GM18519 (cell line): Measurements from ENCODE around the gene LMF1.
"Not testable (repeated sequence)": the region's sequence is repeated elsewhere in the genome, so short reads cannot be mapped to it uniquely, and the experiment has no call there.

Experiments used
- ATAC-seq: cut with Tn5 transposase; IDR thresholded peaks from one replicate; pipeline ENCODE4 v1.9.1; 2021; ENCODE audit warnings: mild to moderate bottlenecking, moderate library complexity; ENCODE audit not compliant: unreplicated experiment, low FRiP score

LMF1 gene

DNA sequence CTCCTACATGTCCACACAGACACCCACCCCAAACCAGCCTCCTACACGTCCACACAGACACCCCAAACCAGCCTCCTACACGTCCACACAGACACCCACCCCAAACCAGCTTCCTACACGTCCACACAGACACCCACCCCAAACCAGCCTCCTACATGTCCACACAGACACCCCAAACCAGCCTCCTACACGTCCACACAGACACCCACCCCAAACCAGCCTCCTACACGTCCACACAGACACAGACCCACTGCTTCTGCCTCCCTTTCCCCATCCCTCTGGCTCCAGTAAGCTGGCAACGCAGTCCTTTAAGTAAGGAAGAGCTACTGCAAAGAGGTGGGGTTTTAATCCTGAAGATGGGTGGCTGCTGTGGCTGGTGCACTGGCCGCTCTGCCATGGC, 17.0 kb downstream of the LMF1 start:
- not testable (repeated sequence) for ATAC-seq

GRCh38 chr16:952321-952720, 18.5 kb downstream of the LMF1 start:
- no peak for ATAC-seq

DNA sequence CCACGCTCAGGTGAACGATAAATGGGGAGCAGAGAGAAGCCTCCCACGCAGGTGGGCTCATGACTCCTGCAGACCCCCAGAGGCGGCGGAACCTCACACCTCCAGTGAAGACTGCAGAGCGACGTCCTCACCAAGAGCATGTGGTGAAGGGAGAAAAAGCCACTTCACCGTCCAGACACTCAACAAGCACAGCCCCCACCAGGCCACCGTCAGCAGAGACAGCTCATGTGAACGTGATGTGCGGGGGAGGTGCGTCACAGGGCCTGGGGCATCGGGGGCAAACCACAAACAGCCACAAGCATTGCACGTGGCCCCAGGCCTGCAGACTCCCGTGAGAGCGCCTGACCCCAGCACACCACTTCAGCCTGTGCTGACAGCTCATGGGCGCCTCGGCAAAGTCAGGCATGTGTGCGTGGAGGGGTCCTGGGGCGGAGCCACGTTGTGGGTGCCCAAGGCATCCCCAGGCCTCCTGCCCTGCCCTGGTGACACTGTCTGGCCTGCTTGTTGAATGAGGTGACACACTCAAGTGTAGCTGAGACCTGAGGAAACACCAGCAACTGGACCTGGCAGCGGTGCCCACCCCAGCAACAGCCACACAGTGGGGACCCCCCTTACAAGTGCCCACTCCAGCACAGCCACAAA, 19.0 kb downstream of the LMF1 start:
- ATAC-seq, result no peak

GRCh38 chr16:950733-951573, 19.8 kb downstream of the LMF1 start:
- not testable (repeated sequence) for ATAC-seq

- ATAC-seq, result not testable (repeated sequence)
Measured at GRCh38 chr16:948767-949166, 22.0 kb downstream of the LMF1 start.

DNA sequence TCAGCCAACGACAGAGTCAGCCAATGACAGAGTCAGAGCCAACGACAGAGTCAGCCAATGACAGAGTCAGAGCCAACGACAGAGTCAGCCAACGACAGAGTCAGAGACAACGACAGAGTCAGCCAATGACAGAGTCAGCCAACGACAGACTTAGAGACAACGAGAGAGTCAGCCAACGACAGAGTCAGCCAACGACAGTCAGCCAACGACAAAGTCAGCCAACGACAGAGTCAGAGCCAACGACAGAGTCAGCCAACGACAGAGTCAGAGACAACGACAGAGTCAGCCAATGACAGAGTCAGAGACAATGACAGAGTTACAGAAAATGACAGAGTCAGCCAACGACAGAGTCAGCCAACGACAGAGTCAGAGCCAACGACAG, 22.9 kb downstream of the LMF1 start:
- ATAC-seq, result not testable (repeated sequence)

- ATAC-seq, result no peak
Measured at GRCh38 chr16:947255-947921, 23.4 kb downstream of the LMF1 start.

DNA sequence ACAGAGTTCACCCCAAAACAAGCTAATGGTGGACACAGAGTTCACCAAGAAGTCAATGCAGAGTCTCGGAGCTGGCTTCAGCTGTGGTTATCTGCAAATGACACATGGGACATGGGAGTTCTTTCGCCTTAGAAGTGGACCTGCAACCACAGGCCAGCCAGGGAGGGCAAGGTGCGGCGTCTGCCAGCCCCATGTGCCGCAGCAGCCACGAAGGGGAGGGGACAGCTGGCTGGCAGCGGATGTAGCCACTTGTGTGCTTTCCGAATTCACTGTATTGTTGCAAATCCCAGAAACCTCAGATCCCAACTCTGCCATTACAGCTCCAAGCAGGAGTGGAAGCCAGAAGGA, 24.8 kb downstream of the LMF1 start:
- no peak for ATAC-seq

DNA sequence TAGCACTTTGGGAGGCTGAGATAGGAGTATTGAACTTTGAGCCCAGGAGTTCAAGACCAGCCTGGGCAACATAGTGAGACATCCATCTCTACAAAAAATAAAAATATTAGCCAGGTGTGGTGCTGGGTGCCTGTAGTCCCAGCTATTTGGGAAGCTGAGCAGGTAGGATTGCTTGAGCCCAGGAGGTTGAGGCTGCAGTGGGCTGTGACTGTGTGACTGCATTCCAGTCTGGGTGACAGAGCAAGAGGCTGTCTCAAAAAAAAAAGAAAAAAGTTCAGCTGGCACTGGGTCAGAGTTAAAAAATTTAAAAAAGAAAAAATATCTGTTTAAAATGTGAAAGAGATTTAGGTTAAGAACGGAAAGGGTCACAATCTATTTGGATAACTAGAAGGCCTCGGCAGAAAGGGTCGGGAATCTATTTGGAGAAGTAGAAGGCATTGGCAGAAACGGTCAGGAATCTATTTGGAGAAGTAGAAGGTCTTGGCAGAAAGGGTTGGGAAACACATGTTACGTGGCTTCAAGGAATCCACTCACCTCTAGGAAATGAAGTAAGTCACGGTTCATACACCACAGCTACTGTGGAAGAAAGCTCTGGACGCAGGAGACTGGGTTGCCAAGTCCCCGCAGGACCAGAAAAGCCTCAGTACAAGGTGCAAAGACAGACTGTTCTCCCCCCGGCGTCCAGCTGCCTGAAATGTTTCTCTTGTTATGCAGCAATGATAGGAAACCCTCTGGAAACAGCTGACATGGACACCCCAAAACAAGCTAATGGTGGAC, 25.3 kb downstream of the LMF1 start:
- no peak for ATAC-seq

- ATAC-seq, result no peak
Measured at GRCh38 chr16:943971-944370, 26.8 kb downstream of the LMF1 start.

GRCh38 chr16:942436-943060, 28.2 kb downstream of the LMF1 start:
- ATAC-seq, result no peak

DNA sequence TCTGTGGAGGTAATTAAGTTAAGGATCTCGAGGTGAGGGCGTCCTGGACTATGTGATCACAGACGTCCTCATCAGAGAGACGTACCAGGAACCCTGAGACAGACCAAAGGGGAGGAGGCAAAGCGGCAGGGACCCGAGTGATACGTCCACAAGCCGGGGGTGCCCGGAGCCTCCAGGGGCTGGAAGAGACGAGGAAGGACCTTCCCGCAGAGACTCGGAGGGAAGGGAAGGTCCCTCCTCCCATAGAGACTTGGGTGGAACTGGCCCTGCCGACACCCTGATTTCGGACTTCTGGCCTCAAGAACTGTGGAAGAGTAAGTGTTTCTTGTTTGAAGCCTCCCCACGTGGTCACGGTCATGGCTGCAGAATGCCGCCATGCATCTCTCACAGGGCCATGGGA, 30.8 kb downstream of the LMF1 start:
- no peak for ATAC-seq

DNA sequence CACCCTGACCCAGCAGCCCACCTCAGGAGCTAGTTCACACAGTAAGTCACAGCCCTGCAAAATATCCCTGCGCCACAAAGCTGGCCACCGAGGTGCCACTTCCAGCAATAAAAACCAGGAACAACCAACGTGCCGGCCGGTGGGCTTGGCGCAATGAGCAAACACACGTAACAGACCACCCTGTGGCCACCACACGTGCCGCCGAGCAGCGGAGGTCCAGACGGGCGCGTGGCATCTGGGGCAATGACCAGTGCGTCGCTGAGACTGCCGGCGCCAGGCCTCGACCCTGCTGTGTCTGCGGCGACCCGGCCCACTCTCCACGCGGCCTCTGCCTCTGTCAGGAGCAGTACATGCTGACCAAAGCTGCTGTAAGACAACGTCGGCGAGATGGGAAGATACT, 31.5 kb downstream of the LMF1 start:
- no peak for ATAC-seq

GRCh38 chr16:938752-939151, 32.0 kb downstream of the LMF1 start:
- no peak for ATAC-seq

DNA sequence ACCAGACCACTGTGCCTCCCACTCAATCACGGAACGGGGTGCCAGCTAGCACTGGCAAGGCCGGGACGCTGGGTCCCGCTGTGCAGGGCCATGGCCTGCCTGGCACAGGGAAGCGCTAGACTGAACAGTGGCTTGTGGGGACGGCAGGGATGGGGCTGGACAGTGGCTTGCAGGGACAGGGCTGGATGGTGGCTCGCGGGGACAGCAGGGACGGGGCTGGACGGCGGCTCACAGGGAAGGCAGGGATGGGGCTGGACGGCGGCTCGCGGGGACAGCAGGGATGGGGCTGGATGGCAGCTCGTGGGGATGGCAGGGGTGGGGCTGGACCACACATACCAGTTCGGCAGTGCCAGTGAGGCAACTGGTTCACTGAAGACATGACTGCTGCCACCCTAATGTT, 32.6 kb downstream of the LMF1 start:
- ATAC-seq, result no peak

- ATAC-seq, result no peak
Measured at GRCh38 chr16:937723-938122, 33.1 kb downstream of the LMF1 start.

GRCh38 chr16:937311-937710, 33.5 kb downstream of the LMF1 start:
- no peak for ATAC-seq

DNA sequence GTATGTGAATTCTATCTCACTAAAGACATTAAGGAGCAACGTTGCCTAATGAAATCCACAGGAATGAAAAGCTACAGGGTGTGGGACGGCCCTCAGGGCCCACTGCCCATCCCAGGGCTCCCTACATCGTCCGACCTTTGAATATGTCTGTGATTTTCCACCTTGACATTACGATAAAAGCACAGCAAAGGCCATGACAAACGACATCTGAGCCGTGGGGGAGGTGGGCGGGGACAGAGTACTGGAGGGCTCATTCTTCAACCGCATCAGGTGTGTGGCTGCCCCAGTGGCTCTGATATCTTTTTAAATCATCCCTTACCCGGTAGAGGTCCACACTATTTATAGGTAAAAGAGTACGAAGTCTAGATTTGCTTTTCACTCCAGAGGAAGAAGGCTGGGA, 35.1 kb downstream of the LMF1 start:
- ATAC-seq, result no peak

GRCh38 chr16:934178-934577, 36.6 kb downstream of the LMF1 start:
- ATAC-seq, result no peak

DNA sequence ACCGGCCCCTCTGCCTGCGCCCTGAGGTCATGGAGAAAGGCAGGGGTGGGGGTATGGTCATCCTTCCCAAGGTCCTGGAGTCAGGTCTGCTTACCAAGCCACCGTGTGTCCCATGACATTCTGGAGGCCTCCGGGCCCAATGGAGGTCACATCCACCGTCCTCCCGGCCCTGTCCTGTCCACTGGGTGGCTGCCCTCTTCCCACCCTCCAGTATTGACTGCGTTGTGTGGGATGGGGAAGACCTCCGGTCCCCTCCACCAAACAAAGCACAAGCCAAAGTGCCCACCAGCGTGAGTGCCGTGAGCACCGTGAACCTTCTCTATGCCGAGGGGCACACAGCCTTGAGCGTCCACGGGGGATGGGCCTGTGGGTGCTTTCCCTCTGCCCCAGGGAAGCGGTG, 37.2 kb downstream of the LMF1 start:
- no peak for ATAC-seq
